ENCODE results near the gene SAMD11. TPM values are rescaled to one million over a fixed set of nuclear protein-coding genes. Genes with fewer than 3 reads are reported as not detected.
"Not testable (repeated sequence)": the region's sequence is repeated elsewhere in the genome, so short reads cannot be mapped to it uniquely, and the experiment has no call there.

Gene SAMD11
- total RNA-seq, 2 donors from 2014 or later = 4.5 to 61.6 TPM

- DNase-seq (ENCODE audit: low spot score) = no peak
- no peak overlapping the region for H3K27ac ChIP-seq
- H3K27me3 ChIP-seq (replicated peaks; ENCODE audit: insufficient read depth) = peaks cover 1% of the 10 kb centered on the region
- 82% methylated on average over 13 of the region's 13 CpGs for WGBS
- no peak overlapping the region for H3K4me3 ChIP-seq
- TF ChIP-seq POLR2AphosphoS5 (IDR thresholded peaks at IDR 0.05) = no peak
- no peak for TF ChIP-seq POLR2A (IDR thresholded peaks at IDR 0.05)
- TF ChIP-seq CTCF (IDR thresholded peaks at IDR 0.05) = no peak
- intact Hi-C loops (cut with DNase I) = no loop called here
- H3K9me3 ChIP-seq = no peaks in the 10 kb centered on the region
- H3K4me1 ChIP-seq (replicated peaks) = no peaks in the 10 kb centered on the region
- no peaks in the 10 kb centered on the region for H3K36me3 ChIP-seq
Measured at GRCh38 chr1:985126-985525, 61.4 kb downstream of the SAMD11 start.

- H3K27me3 ChIP-seq (replicated peaks; ENCODE audit: insufficient read depth); H3K4me1 ChIP-seq (replicated peaks); H3K4me3 ChIP-seq; H3K9me3 ChIP-seq; H3K27ac ChIP-seq; intact Hi-C loops (cut with DNase I); H3K36me3 ChIP-seq; DNase-seq (ENCODE audit: low spot score): not testable (repeated sequence)
- 87% methylated on average over 5 of the region's 5 CpGs for WGBS
Measured at GRCh38 chr1:988061-988460, 64.3 kb downstream of the SAMD11 start.

GRCh38 chr1:991275-991674 is 67.6 kb downstream of the SAMD11 start:
- 97% methylated on average over 6 of the region's 6 CpGs for WGBS
- H3K27ac ChIP-seq; H3K9me3 ChIP-seq; intact Hi-C loops (cut with DNase I); H3K4me1 ChIP-seq (replicated peaks); H3K36me3 ChIP-seq; H3K27me3 ChIP-seq (replicated peaks; ENCODE audit: insufficient read depth); DNase-seq (ENCODE audit: low spot score); H3K4me3 ChIP-seq: not testable (repeated sequence)

- DNase-seq (ENCODE audit: low spot score) = no peak
- no peaks in the 10 kb centered on the region for H3K36me3 ChIP-seq
- H3K4me3 ChIP-seq = no peak overlapping the region
- no peak overlapping the region for H3K27ac ChIP-seq
- WGBS = 96% methylated on average over 10 of the region's 10 CpGs
- no peaks in the 10 kb centered on the region for H3K9me3 ChIP-seq
- intact Hi-C loops (cut with DNase I) = no loop called here
- H3K4me1 ChIP-seq (replicated peaks) = no peaks in the 10 kb centered on the region
- no peaks in the 10 kb centered on the region for H3K27me3 ChIP-seq (replicated peaks; ENCODE audit: insufficient read depth)
- TF ChIP-seq POLR2AphosphoS5 (IDR thresholded peaks at IDR 0.05) = no peak
- TF ChIP-seq POLR2A (IDR thresholded peaks at IDR 0.05) = no peak
- TF ChIP-seq CTCF (IDR thresholded peaks at IDR 0.05) = no peak
Measured at GRCh38 chr1:991895-992294, 68.2 kb downstream of the SAMD11 start.

GRCh38 chr1:992362-992761 is 68.6 kb downstream of the SAMD11 start:
- Histone ChIP-seq H3K4me1 (replicated peaks) (no peaks in the 10 kb centered on the region), H3K36me3 (no peaks in the 10 kb centered on the region), H3K9me3 (no peaks in the 10 kb centered on the region), H3K27ac (no peak overlapping the region), H3K4me3 (no peak overlapping the region), H3K27me3 (replicated peaks; ENCODE audit: insufficient read depth) (no peaks in the 10 kb centered on the region)
- TF ChIP-seq POLR2AphosphoS5 (IDR thresholded peaks at IDR 0.05) (no peak), CTCF (IDR thresholded peaks at IDR 0.05) (no peak), POLR2A (IDR thresholded peaks at IDR 0.05) (no peak)
- WGBS = 90% methylated on average over 7 of the region's 7 CpGs
- no peak for DNase-seq (ENCODE audit: low spot score)
- intact Hi-C loops (cut with DNase I) = no loop called here

- Histone ChIP-seq H3K9me3 (no peaks in the 10 kb centered on the region), H3K4me1 (replicated peaks) (peaks cover 3% of the 10 kb centered on the region), H3K4me3 (no peak overlapping the region), H3K27me3 (replicated peaks; ENCODE audit: insufficient read depth) (no peaks in the 10 kb centered on the region), H3K36me3 (no peaks in the 10 kb centered on the region), H3K27ac (no peak overlapping the region)
- intact Hi-C loops (cut with DNase I) = no loop called here
- TF ChIP-seq POLR2A (IDR thresholded peaks at IDR 0.05) = no peak
- no peak for TF ChIP-seq CTCF (IDR thresholded peaks at IDR 0.05)
- TF ChIP-seq POLR2AphosphoS5 (IDR thresholded peaks at IDR 0.05) = no peak
- no peak for DNase-seq (ENCODE audit: low spot score)
- WGBS = 83% methylated on average over 15 of the region's 15 CpGs
Measured at GRCh38 chr1:993379-993995, 69.8 kb downstream of the SAMD11 start.

Measured in prostate gland (tissue), 2 donors.